IPS DF 4.7 (cell line): Measurements from ENCODE around the gene PCGF2.
"Not testable (repeated sequence)": the region's sequence is repeated elsewhere in the genome, so short reads cannot be mapped to it uniquely, and the experiment has no call there.

Source experiments
- DNase-seq: peaks from one replicate; pipeline ENCODE4 v3.0.0-alpha.2; 2013; ENCODE audit warnings: low spot score; ENCODE audit errors: extremely low read depth

Gene PCGF2

GRCh38 chr17:38738007-38738662 is 10.0 kb downstream of the PCGF2 start:
- no peak for DNase-seq

GRCh38 chr17:38735161-38735997 is 12.8 kb downstream of the PCGF2 start:
- DNase-seq, result no peak

GRCh38 chr17:38733982-38734973 is 13.9 kb downstream of the PCGF2 start:
- DNase-seq, result no peak

GRCh38 chr17:38733282-38733981 is 14.7 kb downstream of the PCGF2 start:
- DNase-seq, result no peak

GRCh38 chr17:38732376-38733281 is 15.5 kb downstream of the PCGF2 start:
- no peak for DNase-seq

GRCh38 chr17:38731526-38732294 is 16.4 kb downstream of the PCGF2 start:
- DNase-seq, result no peak

GRCh38 chr17:38730526-38731379 is 17.4 kb downstream of the PCGF2 start:
- DNase-seq, result no peak

- no peak for DNase-seq
Observed at GRCh38 chr17:38729886-38730525, 18.1 kb downstream of the PCGF2 start, which contains the start of gene CISD3. CISD3 (plus strand) TSS chr17:38730341; CDS start chr17:38730359, 18 bp downstream.

- DNase-seq, result no peak
Observed at GRCh38 chr17:38729368-38729885, 18.7 kb downstream of the PCGF2 start.

GRCh38 chr17:38728290-38728831 is 19.8 kb downstream of the PCGF2 start:
- DNase-seq, result no peak

GRCh38 chr17:38727736-38728135 is 20.4 kb downstream of the PCGF2 start:
- DNase-seq, result no peak

GRCh38 chr17:38726145-38726544 is 22.0 kb downstream of the PCGF2 start:
- not testable (repeated sequence) for DNase-seq

- DNase-seq, result no peak
Observed at GRCh38 chr17:38725066-38725465, 23.1 kb downstream of the PCGF2 start.

- no peak for DNase-seq
Observed at GRCh38 chr17:38724337-38724988, 23.7 kb downstream of the PCGF2 start.

- DNase-seq, result no peak
Observed at GRCh38 chr17:38721802-38722201, 26.3 kb downstream of the PCGF2 start.

GRCh38 chr17:38720941-38721340 is 27.2 kb downstream of the PCGF2 start:
- no peak for DNase-seq
